GM21381 (cell line): ENCODE data around the gene NR2E1.

Experiments used
- ATAC-seq: cut with Tn5 transposase; IDR thresholded peaks from one replicate; pipeline ENCODE4 v1.9.1; 2021; ENCODE audit warnings: mild to moderate bottlenecking, moderate library complexity; ENCODE audit not compliant: unreplicated experiment

NR2E1 gene

GRCh38 chr6:108170332-108171290 is 4.8 kb downstream of the NR2E1 start:
- no peak for ATAC-seq

- no peak for ATAC-seq
Measured at GRCh38 chr6:108171291-108171917, 5.6 kb downstream of the NR2E1 start.

GRCh38 chr6:108171918-108172516 is 6.2 kb downstream of the NR2E1 start:
- ATAC-seq = no peak

GRCh38 chr6:108174371-108175175 is 8.8 kb downstream of the NR2E1 start:
- no peak for ATAC-seq

- no peak for ATAC-seq
Measured at GRCh38 chr6:108175176-108175591, 9.4 kb downstream of the NR2E1 start.

GRCh38 chr6:108175592-108176279 is 9.9 kb downstream of the NR2E1 start:
- ATAC-seq = no peak

GRCh38 chr6:108176281-108177089 is 10.7 kb downstream of the NR2E1 start:
- no peak for ATAC-seq

GRCh38 chr6:108179741-108180140 is 13.9 kb downstream of the NR2E1 start:
- no peak for ATAC-seq

GRCh38 chr6:108180266-108180665 is 14.4 kb downstream of the NR2E1 start:
- ATAC-seq = no peak

GRCh38 chr6:108180776-108181175 is 15.0 kb downstream of the NR2E1 start:
- no peak for ATAC-seq

- no peak for ATAC-seq
Measured at GRCh38 chr6:108186226-108186625, 20.4 kb downstream of the NR2E1 start.

GRCh38 chr6:108187519-108187918 is 21.7 kb downstream of the NR2E1 start:
- no peak for ATAC-seq

- no peak for ATAC-seq
Measured at GRCh38 chr6:108193131-108193530, 27.3 kb downstream of the NR2E1 start.

- ATAC-seq = no peak
Measured at GRCh38 chr6:108193835-108194234, 28.0 kb downstream of the NR2E1 start.

GRCh38 chr6:108194503-108194902 is 28.7 kb downstream of the NR2E1 start:
- no peak for ATAC-seq

- no peak for ATAC-seq
Measured at GRCh38 chr6:108195209-108195608, 29.4 kb downstream of the NR2E1 start.

- ATAC-seq = no peak
Measured at GRCh38 chr6:108198761-108199498, 33.1 kb downstream of the NR2E1 start.

- no peak for ATAC-seq
Measured at GRCh38 chr6:108200186-108200585, 34.4 kb downstream of the NR2E1 start.

- ATAC-seq = no peak
Measured at GRCh38 chr6:108200631-108201030, 34.8 kb downstream of the NR2E1 start.
